Measurements from ENCODE around the gene SUCNR1. TPM values are rescaled to one million over a fixed set of nuclear protein-coding genes. Genes with fewer than 3 reads are reported as not detected.
"Not testable (repeated sequence)": the region's sequence is repeated elsewhere in the genome, so short reads cannot be mapped to it uniquely, and the experiment has no call there.

SUCNR1 gene
- total RNA-seq, 1 donor from 2014 or later: 2.1 TPM

DNA sequence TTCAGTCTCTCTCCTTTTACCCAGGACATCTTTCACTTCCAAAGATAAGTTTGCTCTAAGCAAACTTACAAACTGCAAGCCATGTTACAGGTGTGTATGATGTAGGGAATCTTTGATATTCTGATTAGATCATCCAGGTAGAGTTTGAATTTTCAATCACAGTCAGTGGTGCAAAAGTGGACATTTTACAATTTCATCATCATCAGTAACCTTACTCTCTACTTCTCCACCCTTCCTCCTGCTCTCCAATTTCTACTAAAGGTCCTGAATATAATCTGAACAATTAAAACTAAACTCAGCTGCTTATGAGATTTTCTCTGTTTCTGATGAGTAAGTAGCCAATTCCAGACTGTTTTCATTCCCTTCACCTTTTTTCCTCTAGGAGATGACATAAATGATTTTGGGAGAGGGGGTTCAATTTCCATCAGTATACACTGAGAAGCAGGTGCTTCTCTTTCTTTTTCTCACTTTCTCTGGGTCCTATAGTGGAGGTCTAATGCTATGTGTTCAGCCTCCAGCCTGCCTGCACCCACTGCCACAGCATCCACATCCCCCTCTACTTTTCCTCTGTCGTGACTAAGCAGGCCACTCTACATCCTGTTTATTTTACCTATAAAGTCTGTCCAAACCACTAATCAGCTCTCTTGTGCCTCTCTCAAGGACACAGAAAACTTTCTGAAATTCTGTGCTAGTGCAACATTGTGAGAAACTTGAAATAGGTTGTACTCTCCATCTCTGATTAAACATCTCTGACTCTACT lies 27.6 kb downstream of the SUCNR1 start:
- peak; percentile 33 for DNase-seq (ENCODE audit: low read depth)

DNA sequence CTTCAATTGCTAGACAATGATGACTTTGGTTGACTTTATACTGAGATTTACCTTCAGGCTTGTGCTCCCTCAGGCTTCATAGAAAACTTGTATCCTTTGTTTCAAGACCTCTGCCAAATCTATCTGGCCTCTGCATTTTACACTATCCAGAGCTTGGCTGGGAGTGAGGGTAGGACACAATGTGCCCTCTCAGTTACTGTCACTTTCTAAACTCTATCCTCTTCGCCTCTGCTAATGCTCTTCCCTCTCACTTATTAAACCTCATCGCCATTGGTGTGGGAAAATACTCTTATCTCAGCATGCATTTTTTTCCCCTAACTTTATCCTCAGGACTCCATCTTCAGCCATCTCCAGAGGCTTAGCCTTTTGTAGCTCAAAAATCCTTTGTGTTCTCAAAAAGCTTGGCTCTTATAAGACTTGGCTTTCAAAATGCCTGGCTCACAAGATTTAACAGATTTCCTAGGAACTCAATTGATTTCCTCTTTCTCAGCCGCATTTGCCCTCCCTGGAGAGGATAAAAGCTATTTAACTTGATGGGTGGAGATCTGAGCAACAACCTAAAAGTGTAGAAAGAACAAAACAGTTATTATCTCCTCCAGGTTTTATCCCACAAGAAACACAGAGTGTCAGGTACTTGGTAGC lies 28.3 kb downstream of the SUCNR1 start:
- no peak for DNase-seq (ENCODE audit: low read depth)

DNA sequence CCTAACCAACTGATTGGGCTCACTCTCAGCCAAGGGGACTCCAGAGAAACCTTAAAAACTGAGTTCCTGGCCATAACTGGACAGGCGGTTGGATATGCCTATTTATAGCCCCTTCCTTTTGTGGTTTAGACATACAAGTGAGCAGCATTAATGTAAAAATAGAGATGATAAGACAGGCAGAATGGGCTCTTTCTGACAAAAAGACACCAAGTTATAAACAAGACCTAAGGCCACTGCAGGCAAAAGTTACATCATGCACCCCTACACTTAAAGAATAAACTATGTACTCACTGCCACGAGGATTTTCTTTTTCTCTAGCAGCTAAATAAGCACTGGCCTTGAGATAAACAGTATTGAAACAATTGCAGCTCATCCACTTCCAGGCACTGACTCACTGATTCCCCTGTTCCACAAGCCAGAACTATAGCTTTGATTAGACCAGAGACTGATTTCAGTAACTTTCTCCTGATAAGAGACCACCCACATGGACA lies 30.1 kb downstream of the SUCNR1 start:
- peak; percentile 37 for DNase-seq (ENCODE audit: low read depth)

DNA sequence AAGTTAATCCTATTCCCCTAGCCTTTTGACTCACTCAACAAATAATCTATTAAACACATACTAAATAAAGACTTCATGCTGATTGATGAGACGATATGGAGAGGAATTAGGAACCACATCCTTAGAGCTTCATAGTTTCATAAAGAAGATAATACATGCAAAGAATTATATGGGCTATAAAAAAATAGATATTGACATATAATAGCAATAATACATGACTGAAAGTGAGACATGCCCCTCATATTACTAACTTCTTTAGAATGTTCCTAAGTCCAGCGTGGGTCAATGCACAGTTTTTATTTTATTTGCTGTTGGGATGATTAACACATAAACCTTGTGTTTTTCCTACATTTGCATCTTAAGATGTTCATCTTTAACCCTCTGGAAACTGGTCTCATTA lies 32.2 kb downstream of the SUCNR1 start:
- DNase-seq (ENCODE audit: low read depth): no peak

DNA sequence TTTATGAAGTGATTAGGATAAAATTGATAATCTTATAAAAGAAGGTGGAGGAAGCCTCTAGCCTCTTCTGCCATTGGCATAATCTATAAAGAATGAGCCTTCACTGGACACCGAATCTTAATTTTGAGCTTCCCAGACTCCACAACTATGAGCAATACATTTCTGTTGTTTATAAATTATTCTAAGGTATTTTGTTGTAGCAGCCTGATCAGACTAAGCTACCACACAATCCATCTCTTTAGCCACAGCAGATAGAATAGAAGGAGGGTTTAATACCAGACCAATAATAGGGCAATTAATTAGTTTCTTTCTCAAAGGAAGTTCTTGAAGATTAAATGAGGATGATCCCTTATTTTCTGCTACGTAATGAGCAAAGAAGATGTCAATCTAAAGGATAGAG lies 33.3 kb downstream of the SUCNR1 start:
- no peak for DNase-seq (ENCODE audit: low read depth)

DNA sequence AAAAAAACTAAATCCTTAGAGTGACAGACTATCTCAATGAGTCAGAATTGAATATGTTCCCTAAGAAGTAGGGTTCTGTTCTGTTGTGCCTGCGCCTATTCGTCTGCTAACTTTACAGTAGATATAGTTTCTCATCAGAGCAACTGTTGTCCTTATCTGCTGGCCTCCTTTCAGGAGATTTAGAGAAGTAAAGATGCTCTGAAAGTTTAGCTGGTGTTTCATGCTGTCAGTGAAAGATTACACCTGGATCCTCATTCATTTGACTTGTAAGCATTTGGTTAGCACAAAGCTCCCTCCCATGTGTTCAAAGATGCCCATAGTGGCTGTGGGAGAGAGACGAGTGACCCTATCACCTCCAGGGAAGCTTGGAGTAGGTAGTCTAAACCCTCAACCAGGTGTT lies 35.0 kb downstream of the SUCNR1 start:
- no peak for DNase-seq (ENCODE audit: low read depth)

DNA sequence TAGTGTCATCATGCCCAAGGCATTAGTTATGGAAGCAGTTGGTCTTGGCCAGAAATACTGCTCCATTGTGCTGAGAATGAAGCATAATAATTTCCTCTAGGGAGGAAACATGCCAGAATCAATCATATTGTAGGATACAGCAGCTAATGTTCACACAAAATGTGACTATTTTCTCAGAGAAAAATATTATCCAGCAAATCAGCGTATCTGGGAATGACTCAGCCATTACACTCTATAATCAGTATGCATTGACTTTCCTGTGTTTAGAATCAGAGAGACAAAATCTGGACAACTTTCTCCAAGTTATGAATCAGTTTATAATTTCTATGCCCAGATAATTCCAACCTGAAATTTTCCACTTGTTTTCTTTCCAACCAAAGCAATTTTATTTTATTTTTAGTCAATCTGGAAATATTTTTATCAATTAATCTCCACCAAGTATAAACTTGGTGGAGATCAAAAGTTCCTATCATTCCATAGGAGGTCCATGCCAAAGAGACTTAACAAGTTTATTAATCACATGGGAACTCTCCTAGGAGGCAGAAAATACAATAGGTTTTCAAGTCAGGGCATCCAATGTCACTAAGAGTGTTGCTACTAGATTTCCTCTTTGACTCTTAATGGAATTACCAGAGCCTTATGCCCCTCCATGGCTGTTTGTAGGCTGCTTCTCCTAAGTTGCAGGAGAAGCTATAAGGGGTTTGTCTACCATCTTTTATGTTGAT lies 36.4 kb downstream of the SUCNR1 start:
- DNase-seq (ENCODE audit: low read depth): no peak

DNA sequence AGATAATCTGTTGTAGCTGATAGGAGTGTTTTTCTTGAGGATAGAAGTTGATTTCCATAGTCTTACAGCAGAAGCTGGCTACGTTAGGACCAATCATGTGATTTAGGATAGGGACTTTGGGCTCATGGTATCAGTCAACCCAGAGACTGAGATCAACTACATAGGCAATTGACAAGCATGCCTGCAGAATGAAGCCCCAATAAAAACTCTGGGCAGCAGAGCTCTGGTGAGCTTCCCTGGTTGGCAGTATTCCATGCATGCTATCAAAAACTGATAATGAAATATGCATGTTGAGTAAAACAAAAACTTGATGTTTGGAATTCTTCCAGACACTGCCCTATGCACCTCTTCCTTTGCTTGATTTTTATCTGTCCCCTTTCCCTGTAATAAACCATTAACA lies 38.0 kb downstream of the SUCNR1 start:
- no peak for DNase-seq (ENCODE audit: low read depth)

DNA sequence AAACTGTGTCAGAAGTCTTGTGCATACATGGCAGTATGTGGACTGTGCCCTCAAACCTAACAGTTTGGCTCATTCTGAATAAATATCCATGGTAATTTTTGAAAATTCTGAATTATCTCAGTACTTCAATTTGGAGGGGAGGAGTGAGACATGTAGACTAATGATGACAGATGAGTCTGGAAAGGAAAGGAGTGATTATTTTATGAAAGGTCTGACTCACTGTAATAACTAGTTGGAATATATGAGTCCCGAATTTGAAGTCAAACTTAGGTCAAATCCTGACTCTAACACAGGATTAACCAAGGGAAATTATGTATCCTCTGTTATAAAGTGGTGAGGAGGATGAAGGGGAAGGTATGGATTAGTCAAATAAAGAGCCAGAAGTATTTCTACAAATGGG lies 38.6 kb downstream of the SUCNR1 start:
- DNase-seq (ENCODE audit: low read depth): no peak

DNA sequence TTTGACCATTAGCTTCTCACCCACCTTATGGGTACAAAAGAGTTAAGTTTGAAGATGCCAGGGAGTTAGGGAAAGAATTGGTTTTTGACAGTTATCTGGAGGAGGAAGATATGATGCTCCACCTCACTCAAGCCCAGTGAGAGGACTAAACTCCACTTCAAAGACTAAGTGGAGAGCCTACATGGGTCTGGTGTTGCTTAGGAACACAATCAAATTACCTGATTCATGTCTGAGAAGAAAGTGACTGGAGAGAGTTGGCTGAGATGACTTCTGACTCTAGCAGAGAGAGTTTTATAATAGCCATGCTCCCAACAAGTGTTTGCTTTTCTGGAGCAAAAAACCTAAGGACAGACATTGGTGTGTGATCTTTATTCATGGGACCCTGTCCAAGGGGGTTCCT lies 43.3 kb downstream of the SUCNR1 start:
- DNase-seq (ENCODE audit: low read depth): no peak

DNA sequence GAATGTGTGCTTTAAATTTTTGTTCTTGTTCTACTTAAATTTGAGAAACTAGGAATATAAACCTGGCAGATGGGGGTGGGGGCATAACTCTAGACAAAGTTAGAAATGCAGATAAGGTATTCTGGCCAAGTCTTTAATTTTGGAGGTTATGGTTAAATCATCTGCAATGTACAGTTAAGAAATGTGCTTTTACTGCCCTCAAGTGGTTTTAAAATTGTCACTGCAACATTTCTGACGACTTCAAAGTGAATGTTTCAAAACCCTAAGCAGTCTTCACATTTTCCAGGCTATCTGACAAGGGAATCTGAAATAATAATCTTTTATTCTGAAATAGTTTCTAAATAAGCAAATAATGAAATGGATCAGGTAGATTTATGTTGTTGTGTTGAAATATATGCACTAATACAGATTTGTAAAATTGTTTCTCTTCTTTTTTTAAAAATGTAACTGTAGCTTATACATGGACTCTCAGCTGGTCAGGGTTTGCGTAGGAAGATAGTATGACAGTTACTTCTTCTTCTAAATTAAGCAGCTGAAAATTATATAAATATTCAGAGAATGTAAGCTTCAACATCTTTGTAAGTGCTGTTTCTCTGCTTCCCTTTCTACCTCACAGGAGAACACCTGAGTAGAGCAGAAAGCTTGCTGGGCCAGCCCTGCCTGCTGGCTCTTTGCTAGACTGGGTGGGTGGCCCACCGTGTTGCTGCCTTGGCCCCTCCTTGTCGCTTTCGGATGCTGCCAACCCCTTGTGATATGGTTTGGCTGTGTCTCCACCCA lies 45.0 kb downstream of the SUCNR1 start:
- DNase-seq (ENCODE audit: low read depth): peak; percentile 70

DNA sequence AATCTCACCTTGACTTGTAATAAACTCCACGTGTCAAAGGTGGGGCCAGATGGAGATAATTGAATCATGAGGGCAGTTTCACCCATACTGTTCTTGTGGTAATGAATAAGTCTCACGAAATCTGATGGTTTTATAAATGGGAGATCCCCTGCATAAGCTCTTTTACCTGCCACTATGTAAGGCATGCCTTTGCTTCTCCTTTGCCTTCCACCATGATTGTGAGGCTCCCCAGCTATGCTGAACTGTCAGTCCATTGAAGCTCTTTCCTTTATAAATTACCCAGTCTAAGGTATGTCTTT lies 45.5 kb downstream of the SUCNR1 start:
- DNase-seq (ENCODE audit: low read depth): no peak

DNA sequence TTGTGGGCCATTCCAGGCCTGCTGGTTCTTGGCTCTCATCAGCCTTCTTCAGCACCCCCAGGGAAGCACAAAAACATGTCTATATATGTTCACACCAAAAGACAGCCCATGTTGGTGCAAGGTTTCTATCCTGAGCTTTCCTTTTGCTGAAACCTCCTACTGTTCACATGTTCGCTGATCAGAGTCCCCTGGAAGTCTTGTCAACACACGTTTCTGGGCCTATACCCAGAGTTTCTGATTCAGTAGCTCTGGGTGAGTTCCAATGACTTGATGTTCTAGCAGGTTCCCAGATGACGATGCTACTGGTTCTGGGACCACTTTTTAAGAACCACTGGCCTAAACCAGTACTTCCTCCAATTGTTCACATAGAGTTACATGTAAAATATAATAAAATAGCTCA lies 46.0 kb downstream of the SUCNR1 start:
- no peak for DNase-seq (ENCODE audit: low read depth)

DNA sequence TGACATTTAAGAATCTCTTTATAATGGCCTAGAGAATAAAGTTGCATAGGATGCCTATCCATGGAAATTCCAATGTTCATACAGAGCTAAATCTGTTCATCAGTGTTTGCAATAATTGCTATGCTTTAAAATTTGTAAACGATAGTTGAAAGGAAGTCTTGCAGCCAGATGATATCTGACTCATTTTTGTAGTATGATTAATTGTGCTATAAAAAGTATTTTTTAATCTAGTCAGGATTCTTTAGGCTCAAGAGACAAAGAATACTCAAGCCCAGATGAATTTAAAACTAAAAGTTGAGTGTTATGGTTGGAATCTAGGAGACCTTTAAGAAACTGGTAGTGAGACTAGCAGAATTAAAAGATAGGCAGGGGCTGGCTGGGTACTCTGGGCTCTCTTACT lies 50.5 kb downstream of the SUCNR1 start:
- DNase-seq (ENCODE audit: low read depth): no peak

DNA sequence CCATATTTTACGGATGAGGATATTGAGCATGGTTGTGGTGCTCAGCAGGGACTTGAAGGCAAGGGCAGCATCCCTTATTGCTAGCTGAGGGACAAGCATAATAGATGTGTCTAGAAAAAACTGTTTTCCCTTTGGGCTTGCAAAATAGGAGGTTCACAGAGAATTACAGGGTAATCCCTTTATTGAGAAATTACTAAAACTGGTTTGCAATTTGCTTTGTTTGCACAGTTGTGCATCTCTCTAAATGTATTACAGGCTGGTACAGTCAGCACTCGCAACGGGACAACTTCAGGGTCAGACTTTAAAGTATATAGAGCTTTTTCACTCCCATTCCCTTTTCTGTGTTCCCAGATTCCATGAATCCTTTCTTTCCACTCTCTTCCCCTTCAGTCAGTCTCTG lies 51.3 kb downstream of the SUCNR1 start:
- no peak for DNase-seq (ENCODE audit: low read depth)

DNA sequence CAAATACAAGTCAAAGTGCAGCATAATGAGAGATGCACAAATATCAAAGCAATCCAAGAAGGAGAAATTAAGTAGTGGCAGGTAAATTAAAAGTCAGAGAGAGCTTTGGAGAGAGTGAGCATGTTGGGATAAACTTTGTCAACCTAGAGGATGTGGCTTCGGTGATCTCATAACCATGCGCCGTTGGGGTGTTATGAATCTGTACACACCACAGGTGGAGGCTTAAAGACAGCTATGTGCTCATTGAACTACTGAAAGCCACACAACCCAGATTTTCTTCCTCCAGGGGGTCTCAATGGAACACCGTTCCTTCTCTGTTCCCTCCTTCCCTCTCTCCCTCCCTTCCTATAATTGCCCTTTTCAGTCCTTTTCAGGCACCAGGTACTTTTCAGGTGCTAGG lies 52.0 kb downstream of the SUCNR1 start:
- no peak for DNase-seq (ENCODE audit: low read depth)

DNA sequence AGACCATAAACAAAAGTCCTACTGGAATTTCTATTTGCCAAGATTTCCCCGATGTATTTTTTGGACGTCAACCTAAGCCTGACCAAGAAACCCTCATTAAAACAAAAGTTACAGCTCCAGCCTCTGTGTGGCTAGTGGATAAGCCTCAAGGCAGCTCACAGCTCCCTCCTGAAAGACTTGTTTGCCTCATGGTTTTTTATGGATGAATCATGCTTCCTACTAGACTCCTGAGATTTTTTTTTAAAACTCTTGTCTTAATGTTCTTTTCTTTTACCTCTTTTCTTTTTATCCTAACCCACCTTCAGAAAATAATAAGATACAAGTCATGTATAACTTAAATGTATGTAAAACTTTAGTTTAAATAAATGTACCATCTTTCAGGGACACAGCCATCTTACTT lies 52.4 kb downstream of the SUCNR1 start:
- DNase-seq (ENCODE audit: low read depth): peak; percentile 90

DNA sequence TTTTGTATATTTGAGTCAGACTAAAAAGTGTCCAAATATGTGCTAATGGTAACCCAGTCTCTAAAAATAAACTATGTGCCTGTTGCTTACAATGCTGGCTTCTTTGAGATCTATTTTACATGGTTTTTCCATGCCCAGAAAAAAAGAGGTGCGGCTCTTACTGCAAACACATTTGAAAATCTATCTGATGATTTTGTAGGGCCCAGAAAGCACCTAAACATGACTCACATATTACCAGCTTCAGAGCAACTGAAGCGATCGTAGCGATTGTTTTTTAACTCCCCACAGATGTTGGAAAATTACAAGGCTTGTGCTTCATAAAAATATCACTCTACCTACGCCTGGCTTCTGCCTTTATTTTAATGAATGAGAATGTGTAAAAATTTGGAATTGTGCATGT lies 53.5 kb downstream of the SUCNR1 start:
- DNase-seq (ENCODE audit: low read depth): peak; percentile 84

DNA sequence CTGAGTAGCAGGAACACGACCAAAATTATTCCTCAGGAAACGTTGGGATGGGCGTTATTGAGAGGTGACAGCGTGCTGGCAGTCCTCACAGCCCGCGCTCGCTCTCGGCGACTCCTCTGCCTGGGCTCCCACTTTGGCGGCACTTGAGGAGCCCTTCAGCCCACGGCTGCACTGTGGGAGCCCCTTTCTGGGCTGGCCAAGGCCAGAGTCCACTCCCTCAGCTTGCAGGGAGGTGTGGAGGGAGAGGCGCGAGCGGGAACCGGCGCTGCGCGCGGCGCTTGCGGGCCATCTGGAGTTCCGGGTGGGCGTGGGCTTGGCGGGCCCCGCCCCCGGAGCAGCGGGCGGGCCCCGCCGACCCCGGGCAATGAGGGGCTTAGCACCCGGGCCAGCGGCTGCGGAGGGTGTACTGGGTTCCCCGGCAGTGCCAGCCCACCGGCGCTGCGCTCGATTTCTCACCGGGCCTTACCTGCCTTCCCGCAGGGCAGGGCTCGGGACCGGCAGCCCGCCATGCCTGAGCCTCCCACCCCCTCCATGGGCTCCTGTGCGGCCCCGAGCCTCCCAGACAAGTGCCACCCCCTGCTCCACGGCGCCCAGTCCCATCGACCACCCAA lies 54.6 kb downstream of the SUCNR1 start:
- not testable (repeated sequence) for DNase-seq (ENCODE audit: low read depth)

DNA sequence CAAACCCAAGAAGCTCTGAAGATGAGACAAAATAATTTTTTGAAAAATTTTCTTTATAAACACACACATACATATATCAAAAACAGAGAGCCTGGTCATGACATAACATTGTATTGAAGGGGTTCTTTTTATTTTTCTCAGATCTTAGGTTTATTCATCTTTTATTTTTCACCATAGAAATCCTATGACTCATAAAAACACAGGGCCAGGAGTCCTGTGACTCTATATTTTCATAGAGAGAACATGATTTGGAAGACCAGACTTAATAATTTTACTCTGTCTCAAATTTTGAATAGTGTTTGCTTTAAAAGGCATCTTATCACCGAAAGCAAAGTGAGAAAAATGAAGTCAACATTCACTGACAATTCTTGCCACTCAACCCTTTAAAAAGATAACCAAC lies 57.7 kb downstream of the SUCNR1 start:
- no peak for DNase-seq (ENCODE audit: low read depth)

DNA sequence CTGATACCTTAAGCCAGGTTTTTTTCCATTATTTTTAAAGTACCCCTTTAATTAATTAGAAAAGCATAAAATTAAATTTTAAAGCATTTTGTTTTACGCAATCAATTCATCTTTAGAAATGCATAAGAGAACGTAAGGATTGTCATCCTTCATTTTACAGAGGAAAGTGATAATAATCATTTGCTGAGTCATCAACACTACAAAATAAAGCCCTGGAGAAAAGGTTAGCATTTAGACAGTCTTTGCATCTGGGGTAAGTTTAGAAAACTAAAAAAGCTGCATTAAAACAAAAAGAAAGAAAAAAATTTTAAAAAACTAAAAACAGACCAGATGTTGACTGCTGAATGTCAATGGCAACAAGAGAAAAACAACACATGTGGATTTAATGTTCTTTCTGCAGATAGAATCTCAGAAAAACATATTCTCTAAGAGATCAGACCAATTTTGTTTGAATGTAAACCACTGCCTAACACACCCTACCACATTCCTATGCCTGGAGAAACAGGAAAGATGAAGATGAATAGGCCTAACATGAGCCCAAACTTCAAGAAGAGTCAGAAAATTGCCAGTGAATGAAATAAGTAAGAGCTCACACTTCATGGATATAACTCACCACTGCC lies 59.9 kb downstream of the SUCNR1 start:
- no peak for DNase-seq (ENCODE audit: low read depth)

Measured in renal cortical epithelial cell (primary cell).